Measurements from ENCODE around the gene NUP214. TPM values are rescaled to one million over a fixed set of nuclear protein-coding genes. Genes with fewer than 3 reads are reported as not detected.

NUP214 gene
- total RNA-seq, 4 donors from 2014 or later: 13.2 to 75.8 (median 49.0) TPM

- intact Hi-C loops (cut with DNase I; ENCODE audit: low total_unique reads): no loop called here
Observed at GRCh38 chr9:131087354-131087893, 38.0 kb upstream of the NUP214 start.

GRCh38 chr9:131090025-131090787 lies 35.2 kb upstream of the NUP214 start:
- intact Hi-C loops (cut with DNase I; ENCODE audit: low total_unique reads): no loop called here
- no peak for DNase-seq
- no peak overlapping the region for H3K4me3 ChIP-seq
- H3K36me3 ChIP-seq: no peaks in the 10 kb centered on the region
- peaks cover 0 to 4% of the 10 kb centered on the region in 2 donors for H3K27me3 ChIP-seq
- no peak overlapping the region for H3K27ac ChIP-seq
- no peaks in the 10 kb centered on the region for H3K9me3 ChIP-seq
- H3K4me1 ChIP-seq: no peaks in the 10 kb centered on the region
- TF ChIP-seq POLR2A (IDR thresholded peaks at IDR 0.05) (no peak), CTCF (IDR thresholded peaks at IDR 0.05) (no peak)

More at GRCh38 chr9:131087354-131087893, 38.0 kb upstream of the NUP214 start:
- no peak overlapping the region for H3K4me3 ChIP-seq
- H3K4me1 ChIP-seq: no peaks in the 10 kb centered on the region
- H3K27ac ChIP-seq: no peak overlapping the region
- no peak for DNase-seq
- no peaks in the 10 kb centered on the region for H3K27me3 ChIP-seq
- TF ChIP-seq CTCF (IDR thresholded peaks at IDR 0.05): no peak
- TF ChIP-seq POLR2A (IDR thresholded peaks at IDR 0.05): no peak
- no peaks in the 10 kb centered on the region for H3K9me3 ChIP-seq
- no peaks in the 10 kb centered on the region for H3K36me3 ChIP-seq

- Histone ChIP-seq H3K4me3 (no peak overlapping the region), H3K36me3 (no peaks in the 10 kb centered on the region), H3K27me3 (peaks cover 0 to 6% of the 10 kb centered on the region in 2 donors), H3K27ac (no peak overlapping the region), H3K9me3 (no peaks in the 10 kb centered on the region), H3K4me1 (no peaks in the 10 kb centered on the region)
- TF ChIP-seq CTCF (IDR thresholded peaks at IDR 0.05) (no peak), POLR2A (IDR thresholded peaks at IDR 0.05) (no peak)
- DNase-seq: no peak
- intact Hi-C loops (cut with DNase I; ENCODE audit: low total_unique reads): no loop called here
Observed at GRCh38 chr9:131091352-131091992, 33.9 kb upstream of the NUP214 start.

GRCh38 chr9:131092030-131092429 lies 33.4 kb upstream of the NUP214 start:
- intact Hi-C loops (cut with DNase I; ENCODE audit: low total_unique reads): no loop called here
- DNase-seq: no peak
- no peaks in the 10 kb centered on the region for H3K9me3 ChIP-seq
- no peak overlapping the region for H3K27ac ChIP-seq
- TF ChIP-seq POLR2A (IDR thresholded peaks at IDR 0.05) (no peak), CTCF (IDR thresholded peaks at IDR 0.05) (no peak)
- no peaks in the 10 kb centered on the region for H3K4me1 ChIP-seq
- no peak overlapping the region for H3K4me3 ChIP-seq
- no peaks in the 10 kb centered on the region for H3K36me3 ChIP-seq
- peaks cover 0 to 6% of the 10 kb centered on the region in 2 donors for H3K27me3 ChIP-seq

Measured in uterus (tissue), 4 donors.